PC-9 (cell line): ENCODE measurements around the gene TP53BP2.

Source experiments
- EZH2 ChIP-seq: fragments of 200-600 bp; sonication (generic); IDR thresholded peaks from 2 replicates; pipeline ENCODE4 v1.8.0; 2017; ENCODE audit warnings: antibody characterized with exemption, low read depth
- TF ChIP-seq, protein P1 (sequence below): fragments of 200-600 bp; sonication (generic); conservative IDR thresholded peaks from 2 replicates; pipeline ENCODE4 v1.6.1; 2017; ENCODE audit warnings: mixed run types, antibody characterized with exemption, mild to moderate bottlenecking, moderate library complexity

DNA sequence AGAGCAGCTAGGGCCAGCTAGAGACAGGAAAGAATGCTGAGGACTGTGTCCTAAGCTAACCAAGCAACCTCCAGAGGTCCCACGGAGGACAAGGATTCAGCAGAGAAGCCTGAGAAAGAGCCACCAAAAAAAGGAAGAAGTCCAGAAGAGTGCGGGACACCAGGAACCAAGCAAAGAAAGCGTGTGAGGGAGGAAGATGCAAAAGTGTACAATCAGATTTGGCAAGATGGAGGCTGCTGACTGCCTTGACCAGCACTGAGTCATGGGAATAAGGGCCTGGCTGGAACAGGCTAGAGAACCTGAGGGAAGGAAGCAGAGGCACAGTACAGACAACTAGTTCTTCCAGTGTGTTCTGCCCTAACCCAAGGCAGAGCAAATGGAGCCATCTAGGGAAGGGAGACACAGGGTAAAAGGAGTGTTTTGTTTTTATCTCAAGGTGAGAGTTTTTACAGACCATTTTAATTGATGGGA lies 18.5 kb downstream of the TP53BP2 start:
- TF ChIP-seq, protein P1, sequence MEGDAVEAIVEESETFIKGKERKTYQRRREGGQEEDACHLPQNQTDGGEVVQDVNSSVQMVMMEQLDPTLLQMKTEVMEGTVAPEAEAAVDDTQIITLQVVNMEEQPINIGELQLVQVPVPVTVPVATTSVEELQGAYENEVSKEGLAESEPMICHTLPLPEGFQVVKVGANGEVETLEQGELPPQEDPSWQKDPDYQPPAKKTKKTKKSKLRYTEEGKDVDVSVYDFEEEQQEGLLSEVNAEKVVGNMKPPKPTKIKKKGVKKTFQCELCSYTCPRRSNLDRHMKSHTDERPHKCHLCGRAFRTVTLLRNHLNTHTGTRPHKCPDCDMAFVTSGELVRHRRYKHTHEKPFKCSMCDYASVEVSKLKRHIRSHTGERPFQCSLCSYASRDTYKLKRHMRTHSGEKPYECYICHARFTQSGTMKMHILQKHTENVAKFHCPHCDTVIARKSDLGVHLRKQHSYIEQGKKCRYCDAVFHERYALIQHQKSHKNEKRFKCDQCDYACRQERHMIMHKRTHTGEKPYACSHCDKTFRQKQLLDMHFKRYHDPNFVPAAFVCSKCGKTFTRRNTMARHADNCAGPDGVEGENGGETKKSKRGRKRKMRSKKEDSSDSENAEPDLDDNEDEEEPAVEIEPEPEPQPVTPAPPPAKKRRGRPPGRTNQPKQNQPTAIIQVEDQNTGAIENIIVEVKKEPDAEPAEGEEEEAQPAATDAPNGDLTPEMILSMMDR, result no peak
- no peak for TF ChIP-seq EZH2
